MM.1S (cell line): ENCODE data around the gene TMEM175.

Source experiments
- DNase-seq: peaks from one replicate; pipeline ENCODE4 v3.0.0-alpha.2; 2015
- H2AFZ ChIP-seq: fragments of 300-600 bp; sonication (generic); 2 replicates; pipeline ENCODE4 v1.6.0; 2016; ENCODE audit warnings: antibody characterized with exemption, low read length
- H3F3A ChIP-seq: fragments of 300-600 bp; sonication (generic); 2 replicates; pipeline ENCODE4 v1.6.1; 2016; ENCODE audit warnings: mild to moderate bottlenecking, antibody characterized with exemption, low read length, moderate library complexity, mixed read lengths; ENCODE audit not compliant: insufficient read depth
- H3K27ac ChIP-seq: fragments of 300-600 bp; sonication (generic); 2 replicates; pipeline ENCODE4 v1.5.1; 2016; ENCODE audit warnings: mild to moderate bottlenecking, low read length
- H3K27me3 ChIP-seq: fragments of 300-600 bp; sonication (generic); replicated peaks from 2 replicates; pipeline ENCODE4 v1.6.0; 2016; ENCODE audit warnings: low read length; ENCODE audit not compliant: insufficient read depth
- H3K36me3 ChIP-seq: fragments of 300-600 bp; sonication (generic); replicated peaks from 2 replicates; pipeline ENCODE4 v1.6.1; 2016; ENCODE audit warnings: mild to moderate bottlenecking, low read length, mixed read lengths; ENCODE audit not compliant: insufficient read depth
- H3K4me1 ChIP-seq: fragments of 300-600 bp; sonication (generic); 2 replicates; pipeline ENCODE4 v1.6.1; 2016; ENCODE audit warnings: low read length, mixed read lengths
- H3K4me2 ChIP-seq: fragments of 300-600 bp; sonication (generic); 2 replicates; pipeline ENCODE4 v1.6.0; 2016; ENCODE audit warnings: low read depth, low read length
- H3K4me3 ChIP-seq: fragments of 300-600 bp; sonication (generic); 2 replicates; pipeline ENCODE4 v1.5.1; 2016; ENCODE audit warnings: low read length, mixed read lengths
- H3K79me2 ChIP-seq: fragments of 300-600 bp; sonication (generic); 2 replicates; pipeline ENCODE4 v1.6.1; 2016; ENCODE audit warnings: mixed run types, low read length, mixed read lengths
- H3K9ac ChIP-seq: fragments of 300-600 bp; sonication (generic); 2 replicates; pipeline ENCODE4 v1.6.1; 2016; ENCODE audit warnings: low read length, mixed read lengths
- H3K9me2 ChIP-seq: fragments of 300-600 bp; sonication (generic); replicated peaks from 2 replicates; pipeline ENCODE4 v1.6.1; 2016; ENCODE audit warnings: mild to moderate bottlenecking, low read length, mixed read lengths; ENCODE audit not compliant: insufficient read depth
- H3K9me3 ChIP-seq: fragments of 300-600 bp; sonication (generic); replicated peaks from 2 replicates; pipeline ENCODE4 v1.6.1; 2016; ENCODE audit warnings: mild to moderate bottlenecking, low read length, mixed read lengths; ENCODE audit not compliant: insufficient read depth
- H4K20me1 ChIP-seq: fragments of 300-600 bp; sonication (generic); 2 replicates; pipeline ENCODE4 v1.6.1; 2016; ENCODE audit warnings: mild to moderate bottlenecking, low read length, moderate library complexity, mixed read lengths; ENCODE audit not compliant: insufficient read depth
- EZH2 ChIP-seq: fragments of 300-600 bp; sonication (generic); optimal IDR thresholded peaks from 2 replicates; pipeline ENCODE3; 2017; ENCODE audit warnings: low read depth, mild to moderate bottlenecking, antibody characterized with exemption, low read length, mixed read lengths
- EZH2phosphoT487 ChIP-seq: fragments of 300-600 bp; sonication (generic); IDR thresholded peaks from 2 replicates; pipeline ENCODE4 v1.6.1; 2018; ENCODE audit warnings: antibody characterized with exemption, low read length
- TF ChIP-seq, protein P1 (sequence below): fragments of 300-600 bp; sonication (generic); IDR thresholded peaks from 2 replicates; pipeline ENCODE4 v1.5.1; 2016; ENCODE audit warnings: antibody characterized with exemption, low read length, mixed read lengths

The TMEM175 gene

DNA sequence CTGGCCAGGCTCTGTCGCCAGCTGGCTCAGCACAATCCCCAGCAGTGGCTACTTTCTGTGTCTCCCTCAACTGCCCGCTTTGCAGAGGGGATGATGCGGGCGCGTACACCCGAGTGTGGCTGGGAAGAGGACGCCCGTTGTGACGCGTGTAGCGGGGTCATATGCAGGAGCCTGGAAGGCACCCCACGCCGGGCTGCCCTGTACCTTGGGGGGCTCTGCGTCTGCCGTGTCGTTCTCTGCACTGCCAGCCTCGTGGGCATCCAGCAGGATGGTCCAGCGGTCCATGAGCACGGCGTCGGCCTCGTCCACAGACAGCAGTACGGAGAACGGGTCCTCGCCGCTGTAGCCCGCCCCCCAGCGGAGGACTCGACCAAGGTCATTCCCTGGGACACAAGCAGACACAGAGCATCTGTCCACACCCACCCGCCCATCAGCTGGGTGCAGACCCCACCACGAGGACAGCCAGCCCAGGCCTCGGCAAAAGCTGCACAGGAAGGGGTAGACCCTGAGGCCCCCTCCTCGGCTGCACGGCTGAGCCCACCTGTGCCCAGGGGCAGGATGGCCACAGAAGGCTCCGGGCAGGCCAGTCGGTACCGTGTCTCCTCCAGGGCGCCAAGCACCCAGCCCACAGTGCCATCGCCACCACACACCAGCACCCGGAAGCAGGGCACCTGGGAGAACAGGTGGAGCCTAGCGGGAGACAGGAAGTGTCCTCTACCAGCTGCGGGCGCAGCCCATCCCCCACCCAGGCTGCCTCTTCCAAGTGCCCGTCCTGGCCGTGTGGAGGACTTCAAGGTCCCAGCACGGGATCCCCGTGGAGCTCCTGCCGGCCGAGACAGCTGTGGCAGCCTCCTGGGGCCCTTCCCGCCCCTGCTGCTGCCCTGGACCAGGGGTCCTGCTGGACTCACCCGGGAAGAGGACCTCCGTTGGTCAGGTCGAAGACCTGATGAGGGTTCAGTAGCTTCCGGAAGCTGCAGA is 30.3 kb downstream of the TMEM175 start:
- Histone ChIP-seq H3K9me3 (no peaks in the 10 kb centered on the region), H3K27me3 (no peaks in the 10 kb centered on the region), H3K36me3 (no peaks in the 10 kb centered on the region), H3K27ac (no peak overlapping the region), H3K9me2 (no peaks in the 10 kb centered on the region), H2AFZ (no peak overlapping the region), H3K4me3 (no peak overlapping the region), H3K79me2 (no peaks in the 10 kb centered on the region), H4K20me1 (no peaks in the 10 kb centered on the region), H3K4me1 (no peaks in the 10 kb centered on the region), H3K4me2 (no peak overlapping the region), H3K9ac (no peak overlapping the region), H3F3A (no peaks in the 10 kb centered on the region)
- TF ChIP-seq, protein P1, sequence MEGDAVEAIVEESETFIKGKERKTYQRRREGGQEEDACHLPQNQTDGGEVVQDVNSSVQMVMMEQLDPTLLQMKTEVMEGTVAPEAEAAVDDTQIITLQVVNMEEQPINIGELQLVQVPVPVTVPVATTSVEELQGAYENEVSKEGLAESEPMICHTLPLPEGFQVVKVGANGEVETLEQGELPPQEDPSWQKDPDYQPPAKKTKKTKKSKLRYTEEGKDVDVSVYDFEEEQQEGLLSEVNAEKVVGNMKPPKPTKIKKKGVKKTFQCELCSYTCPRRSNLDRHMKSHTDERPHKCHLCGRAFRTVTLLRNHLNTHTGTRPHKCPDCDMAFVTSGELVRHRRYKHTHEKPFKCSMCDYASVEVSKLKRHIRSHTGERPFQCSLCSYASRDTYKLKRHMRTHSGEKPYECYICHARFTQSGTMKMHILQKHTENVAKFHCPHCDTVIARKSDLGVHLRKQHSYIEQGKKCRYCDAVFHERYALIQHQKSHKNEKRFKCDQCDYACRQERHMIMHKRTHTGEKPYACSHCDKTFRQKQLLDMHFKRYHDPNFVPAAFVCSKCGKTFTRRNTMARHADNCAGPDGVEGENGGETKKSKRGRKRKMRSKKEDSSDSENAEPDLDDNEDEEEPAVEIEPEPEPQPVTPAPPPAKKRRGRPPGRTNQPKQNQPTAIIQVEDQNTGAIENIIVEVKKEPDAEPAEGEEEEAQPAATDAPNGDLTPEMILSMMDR = no peak
- TF ChIP-seq EZH2phosphoT487 (no peak), EZH2 (no peak)
- DNase-seq = no peak

GRCh38 chr4:963276-964225 is 31.3 kb downstream of the TMEM175 start:
- H3K4me2 ChIP-seq = no peak overlapping the region
- H3K4me1 ChIP-seq = no peaks in the 10 kb centered on the region
- H2AFZ ChIP-seq = no peak overlapping the region
- no peaks in the 10 kb centered on the region for H3K9me3 ChIP-seq
- no peaks in the 10 kb centered on the region for H3K9me2 ChIP-seq
- no peaks in the 10 kb centered on the region for H3K36me3 ChIP-seq
- H3K9ac ChIP-seq = no peak overlapping the region
- H4K20me1 ChIP-seq = no peaks in the 10 kb centered on the region
- H3K79me2 ChIP-seq = no peaks in the 10 kb centered on the region
- DNase-seq = no peak
- H3K27ac ChIP-seq = no peak overlapping the region
- H3K27me3 ChIP-seq = no peaks in the 10 kb centered on the region
- H3F3A ChIP-seq = no peaks in the 10 kb centered on the region
- no peak overlapping the region for H3K4me3 ChIP-seq
- TF ChIP-seq, protein P1 = no peak
- TF ChIP-seq EZH2 (no peak), EZH2phosphoT487 (no peak)

- DNase-seq = no peak
- H3K9me2 ChIP-seq = no peaks in the 10 kb centered on the region
- H4K20me1 ChIP-seq = no peaks in the 10 kb centered on the region
- no peaks in the 10 kb centered on the region for H3K36me3 ChIP-seq
- H3K4me2 ChIP-seq = no peak overlapping the region
- H2AFZ ChIP-seq = no peak overlapping the region
- no peak overlapping the region for H3K9ac ChIP-seq
- TF ChIP-seq, protein P1 = no peak
- TF ChIP-seq EZH2phosphoT487 = no peak
- TF ChIP-seq EZH2 = no peak
- no peaks in the 10 kb centered on the region for H3K4me1 ChIP-seq
- no peak overlapping the region for H3K27ac ChIP-seq
- no peaks in the 10 kb centered on the region for H3F3A ChIP-seq
- H3K79me2 ChIP-seq = no peaks in the 10 kb centered on the region
- H3K27me3 ChIP-seq = no peaks in the 10 kb centered on the region
- H3K9me3 ChIP-seq = no peaks in the 10 kb centered on the region
- no peak overlapping the region for H3K4me3 ChIP-seq
Observed at GRCh38 chr4:964346-965025, 32.2 kb downstream of the TMEM175 start.
